Naive thymus-derived CD8-positive, alpha-beta T cell (primary cell): ENCODE results near the gene RTN4IP1. TPM values are rescaled to one million over a fixed set of nuclear protein-coding genes. Genes with fewer than 3 reads are reported as not detected.

Experiments
- ATAC-seq, 2 donors: fragments of 150-1000 bp; cut with Tn5 transposase in 1 of 2; sonication (Bioruptor Pico), chemical (Tn5 transposase) in 1 of 2; 1 replicate in 1 of 2; 2 replicates in 1 of 2; pipeline ENCODE4 v1.10.0; 2021; ENCODE audit warnings: mild to moderate bottlenecking in 2 of 2, moderate library complexity in 2 of 2
- POLR2A ChIA-PET: fragments of 350-600 bp; sonication (Branson Sonifier 250); formaldehyde crosslinking; loops from one replicate; lab custom pipeline; 2021; ENCODE audit warnings: antibody characterized with exemption; lab: Charles Lee
- DNase-seq, 10 donors: peaks; one replicate each; pipeline versions ENCODE4 v3.0.0 to v3.0.0-alpha.2; 2020 to 2022
- H3K27ac Mint-ChIP-seq, 10 donors: one replicate each; pipeline ENCODE4 v1.8.0; 2020 to 2022; ENCODE audit warnings: mild to moderate bottlenecking in 10 of 10, mixed read lengths in 10 of 10, moderate library complexity in 4 of 10, inconsistent platforms in 1 of 10
- H3K27me3 Mint-ChIP-seq, 5 donors: one replicate each; pipeline ENCODE4 v1.8.0; 2021 to 2022; ENCODE audit warnings: mixed read lengths in 5 of 5
- H3K36me3 Mint-ChIP-seq, 3 donors: one replicate each; pipeline ENCODE4 v1.8.0; 2020 to 2022; ENCODE audit warnings: mixed read lengths in 3 of 3, mild to moderate bottlenecking in 2 of 3, inconsistent platforms in 1 of 3
- H3K4me1 Mint-ChIP-seq, 4 donors: one replicate each; pipeline ENCODE4 v1.8.0; 2021 to 2022; ENCODE audit warnings: mixed read lengths in 4 of 4
- H3K4me3 Mint-ChIP-seq, 10 donors: one replicate each; pipeline ENCODE4 v1.8.0; 2020 to 2022; ENCODE audit warnings: mild to moderate bottlenecking in 10 of 10, mixed read lengths in 10 of 10, moderate library complexity in 6 of 10, inconsistent platforms in 1 of 10
- H3K9me3 Mint-ChIP-seq, 9 donors: one replicate each; pipeline ENCODE4 v1.8.0; 2020 to 2022; ENCODE audit warnings: mixed read lengths in 9 of 9, mild to moderate bottlenecking in 3 of 9, inconsistent platforms in 1 of 9, moderate library complexity in 1 of 9
- polyA plus RNA-seq, 3 donors: library from polyadenylated mRNA; unstranded; fragments of 300-500 nt; fragmentation: Illumina TruSeq; gene quantifications; one replicate each; pipeline ENCODE4 v1.2.3, GENCODE V29; 2021
- total RNA-seq, 8 experiments: library from RNA in 2 of 8; stranded (reverse) in 2 of 8; gene quantifications; one replicate each; pipeline ENCODE4 v1.2.3 and lab custom pipeline; 2021 to 2026

The RTN4IP1 gene
- total and polyA plus RNA-seq, 5 experiments from 2014 or later, result 4.4 to 9.8 (median 7.8) TPM

GRCh38 chr6:106536357-106536756 lies 92.9 kb downstream of the RTN4IP1 start:
- H3K4me1 Mint-ChIP-seq, result peaks cover 37 to 81% (median 66%) of the 10 kb centered on the region in 4 donors
- H3K9me3 Mint-ChIP-seq, result no peaks in the 10 kb centered on the region
- POLR2A ChIA-PET, result interaction anchor here (0.6 kb wide), 1 partner anchor 23 kb away, joined by 3 read pairs; no protein-coding TSS in a partner anchor
- peaks cover 0 to 80% (median 17%) of the 10 kb centered on the region in 3 donors for H3K36me3 Mint-ChIP-seq
- H3K27ac Mint-ChIP-seq, result peak overlapping the region in 7 of 10 donors; percentile 6 to 90 (median 65)
- no peak for ATAC-seq
- H3K4me3 Mint-ChIP-seq, result no peak overlapping the region
- DNase-seq, result no peak
- no peaks in the 10 kb centered on the region for H3K27me3 Mint-ChIP-seq

- Mint-ChIP-seq H3K9me3 (no peaks in the 10 kb centered on the region), H3K4me1 (peaks cover 39 to 87% (median 72%) of the 10 kb centered on the region in 4 donors), H3K27me3 (no peaks in the 10 kb centered on the region), H3K36me3 (peaks cover under 1 to 80% (median 22%) of the 10 kb centered on the region in 3 donors), H3K4me3 (no peak overlapping the region), H3K27ac (peak overlapping the region in 5 of 10 donors; percentile 61 to 94 (median 73))
- ATAC-seq (no peak), DNase-seq (no peak)
- POLR2A ChIA-PET, result interaction anchor here (1.0 to 1.3 kb wide), 2 partner anchors 15 to 24 kb away, joined by 3 to 4 read pairs; no protein-coding TSS in a partner anchor
Measured at GRCh38 chr6:106535012-106535411, 94.3 kb downstream of the RTN4IP1 start.

GRCh38 chr6:106534564-106534982 lies 94.7 kb downstream of the RTN4IP1 start:
- peak in 1 of 10 donors; percentile 21 for DNase-seq
- ATAC-seq, result peak in 1 of 2 donors; percentile 60

GRCh38 chr6:106534004-106534403 lies 95.3 kb downstream of the RTN4IP1 start:
- POLR2A ChIA-PET, result interaction anchor here (0.9 to 1.3 kb wide), 3 partner anchors 8 to 14 kb away, joined by 3 to 5 read pairs (median 4); no protein-coding TSS in a partner anchor
- no peaks in the 10 kb centered on the region for H3K9me3 Mint-ChIP-seq
- peak overlapping the region in 2 of 10 donors; percentile 27 to 46 for H3K4me3 Mint-ChIP-seq
- H3K36me3 Mint-ChIP-seq, result peaks cover 9 to 83% (median 32%) of the 10 kb centered on the region in 3 donors
- peaks cover 34 to 87% (median 73%) of the 10 kb centered on the region in 4 donors for H3K4me1 Mint-ChIP-seq
- DNase-seq, result no peak
- peak overlapping the region; percentile 45 to 94 (median 72) for H3K27ac Mint-ChIP-seq
- ATAC-seq, result no peak
- no peaks in the 10 kb centered on the region for H3K27me3 Mint-ChIP-seq

More at GRCh38 chr6:106534564-106534982, 94.7 kb downstream of the RTN4IP1 start:
- Mint-ChIP-seq H3K27ac (peak overlapping the region in 9 of 10 donors; percentile 10 to 94 (median 61)), H3K4me1 (peaks cover 37 to 88% (median 73%) of the 10 kb centered on the region in 4 donors), H3K36me3 (peaks cover 5 to 81% (median 26%) of the 10 kb centered on the region in 3 donors), H3K4me3 (peak overlapping the region in 2 of 10 donors; percentile 27 to 46), H3K27me3 (no peaks in the 10 kb centered on the region), H3K9me3 (no peaks in the 10 kb centered on the region)
- POLR2A ChIA-PET, result interaction anchor here (0.9 to 1.3 kb wide), 4 partner anchors 9 to 23 kb away, joined by 3 to 5 read pairs (median 4); no protein-coding TSS in a partner anchor

- POLR2A ChIA-PET, result interaction anchor here (0.5 kb wide), 1 partner anchor 53 kb away, joined by 4 read pairs; no protein-coding TSS in a partner anchor
- Mint-ChIP-seq H3K27me3 (no peaks in the 10 kb centered on the region), H3K27ac (peak overlapping the region; percentile 41 to 94 (median 72)), H3K4me3 (peak overlapping the region in 1 of 10 donors; percentile 6), H3K9me3 (no peaks in the 10 kb centered on the region), H3K36me3 (peaks cover 9 to 88% (median 36%) of the 10 kb centered on the region in 3 donors), H3K4me1 (peaks cover 29 to 83% (median 71%) of the 10 kb centered on the region in 4 donors)
- DNase-seq, result no peak
- no peak for ATAC-seq
Measured at GRCh38 chr6:106533054-106533453, 96.2 kb downstream of the RTN4IP1 start.

GRCh38 chr6:106530502-106530901 lies 98.8 kb downstream of the RTN4IP1 start:
- H3K4me1 Mint-ChIP-seq, result peaks cover 22 to 84% (median 62%) of the 10 kb centered on the region in 4 donors
- ATAC-seq, result no peak
- peaks cover 9 to 88% (median 45%) of the 10 kb centered on the region in 3 donors for H3K36me3 Mint-ChIP-seq
- peak overlapping the region in 4 of 10 donors; percentile 4 to 63 (median 18) for H3K27ac Mint-ChIP-seq
- DNase-seq, result no peak
- POLR2A ChIA-PET, result interaction anchor here (1.0 to 1.8 kb wide), 2 partner anchors 11 to 18 kb away, joined by 3 to 5 read pairs; no protein-coding TSS in a partner anchor
- no peak overlapping the region for H3K4me3 Mint-ChIP-seq
- H3K27me3 Mint-ChIP-seq, result no peaks in the 10 kb centered on the region
- H3K9me3 Mint-ChIP-seq, result no peaks in the 10 kb centered on the region

- Mint-ChIP-seq H3K36me3 (peaks cover 9 to 84% (median 40%) of the 10 kb centered on the region in 3 donors), H3K27me3 (no peaks in the 10 kb centered on the region), H3K9me3 (no peaks in the 10 kb centered on the region), H3K27ac (peak overlapping the region in 2 of 10 donors; percentile 19 to 63), H3K4me1 (peaks cover 25 to 84% (median 63%) of the 10 kb centered on the region in 4 donors), H3K4me3 (no peak overlapping the region)
- ATAC-seq (no peak), DNase-seq (no peak)
- POLR2A ChIA-PET, result interaction anchor here (1.8 kb wide), 1 partner anchor 17 kb away, joined by 5 read pairs; no protein-coding TSS in a partner anchor
Measured at GRCh38 chr6:106530026-106530425, 99.3 kb downstream of the RTN4IP1 start.

- Mint-ChIP-seq H3K9me3 (no peaks in the 10 kb centered on the region), H3K4me3 (no peak overlapping the region), H3K4me1 (peaks cover 20 to 83% (median 61%) of the 10 kb centered on the region in 4 donors), H3K27ac (peak overlapping the region in 5 of 10 donors; percentile 12 to 75 (median 58)), H3K36me3 (peaks cover 9 to 79% (median 39%) of the 10 kb centered on the region in 3 donors), H3K27me3 (no peaks in the 10 kb centered on the region)
- no peak for ATAC-seq
- POLR2A ChIA-PET, result no interaction called here
- no peak for DNase-seq
Measured at GRCh38 chr6:106529438-106529837, 99.9 kb downstream of the RTN4IP1 start.

- POLR2A ChIA-PET, result no interaction called here
- Mint-ChIP-seq H3K4me1 (peaks cover 18 to 82% (median 61%) of the 10 kb centered on the region in 4 donors), H3K36me3 (peaks cover 9 to 71% (median 39%) of the 10 kb centered on the region in 3 donors), H3K27ac (peak overlapping the region in 3 of 10 donors; percentile 2 to 66 (median 60)), H3K9me3 (no peaks in the 10 kb centered on the region), H3K27me3 (no peaks in the 10 kb centered on the region), H3K4me3 (no peak overlapping the region)
- no peak for DNase-seq
- no peak for ATAC-seq
Measured at GRCh38 chr6:106528521-106528920, 100.8 kb downstream of the RTN4IP1 start.

- no peak for DNase-seq
- Mint-ChIP-seq H3K27me3 (no peaks in the 10 kb centered on the region), H3K4me1 (peaks cover 14 to 80% (median 58%) of the 10 kb centered on the region in 4 donors), H3K4me3 (peak overlapping the region in 1 of 10 donors; percentile 34), H3K36me3 (peaks cover 9 to 66% (median 37%) of the 10 kb centered on the region in 3 donors), H3K27ac (peak overlapping the region in 3 of 10 donors; percentile 5 to 60 (median 25)), H3K9me3 (no peaks in the 10 kb centered on the region)
- POLR2A ChIA-PET, result interaction anchor here (1.3 kb wide), 1 partner anchor 11 kb away, joined by 4 read pairs; no protein-coding TSS in a partner anchor
- ATAC-seq, result no peak
Measured at GRCh38 chr6:106527979-106528378, 101.3 kb downstream of the RTN4IP1 start.

GRCh38 chr6:106527117-106527516 lies 102.2 kb downstream of the RTN4IP1 start:
- POLR2A ChIA-PET, result interaction anchor here (0.7 to 8.9 kb wide), 3 partner anchors 10 to 935 kb away, joined by 4 to 231 read pairs (median 5); no protein-coding TSS in a partner anchor

GRCh38 chr6:106525882-106526275 lies 103.4 kb downstream of the RTN4IP1 start:
- peak overlapping the region in 9 of 10 donors; percentile 59 to 94 (median 88) for H3K4me3 Mint-ChIP-seq
- peak overlapping the region; percentile 77 to 98 (median 93) for H3K27ac Mint-ChIP-seq
- no peaks in the 10 kb centered on the region for H3K27me3 Mint-ChIP-seq
- H3K9me3 Mint-ChIP-seq, result no peaks in the 10 kb centered on the region
- POLR2A ChIA-PET, result interaction anchor here (1.4 to 8.9 kb wide), 2 partner anchors 8 to 15 kb away, joined by 5 to 231 read pairs; no protein-coding TSS in a partner anchor
- DNase-seq (peak in 2 of 10 donors; percentile 31 to 38), ATAC-seq (no peak)
- peaks cover 9 to 46% (median 27%) of the 10 kb centered on the region in 3 donors for H3K36me3 Mint-ChIP-seq
- peaks cover 11 to 84% (median 60%) of the 10 kb centered on the region in 4 donors for H3K4me1 Mint-ChIP-seq

More at GRCh38 chr6:106527117-106527516, 102.2 kb downstream of the RTN4IP1 start:
- Mint-ChIP-seq H3K4me3 (peak overlapping the region in 1 of 10 donors; percentile 15), H3K36me3 (peaks cover 9 to 57% (median 32%) of the 10 kb centered on the region in 3 donors), H3K27ac (peak overlapping the region in 2 of 10 donors; percentile 57 to 90), H3K27me3 (no peaks in the 10 kb centered on the region), H3K4me1 (peaks cover 11 to 80% (median 56%) of the 10 kb centered on the region in 4 donors), H3K9me3 (no peaks in the 10 kb centered on the region)
- DNase-seq, result no peak
- ATAC-seq, result no peak
